ENCODE measurements around the gene SLC15A1. TPM values are rescaled to one million over a fixed set of nuclear protein-coding genes. Genes with fewer than 3 reads are reported as not detected.
A peak's percentile ranks its signal among the peaks of the same experiment; 100 is the strongest.

Gene SLC15A1
- not detected for total RNA-seq
- not detected for polyA plus RNA-seq

DNA sequence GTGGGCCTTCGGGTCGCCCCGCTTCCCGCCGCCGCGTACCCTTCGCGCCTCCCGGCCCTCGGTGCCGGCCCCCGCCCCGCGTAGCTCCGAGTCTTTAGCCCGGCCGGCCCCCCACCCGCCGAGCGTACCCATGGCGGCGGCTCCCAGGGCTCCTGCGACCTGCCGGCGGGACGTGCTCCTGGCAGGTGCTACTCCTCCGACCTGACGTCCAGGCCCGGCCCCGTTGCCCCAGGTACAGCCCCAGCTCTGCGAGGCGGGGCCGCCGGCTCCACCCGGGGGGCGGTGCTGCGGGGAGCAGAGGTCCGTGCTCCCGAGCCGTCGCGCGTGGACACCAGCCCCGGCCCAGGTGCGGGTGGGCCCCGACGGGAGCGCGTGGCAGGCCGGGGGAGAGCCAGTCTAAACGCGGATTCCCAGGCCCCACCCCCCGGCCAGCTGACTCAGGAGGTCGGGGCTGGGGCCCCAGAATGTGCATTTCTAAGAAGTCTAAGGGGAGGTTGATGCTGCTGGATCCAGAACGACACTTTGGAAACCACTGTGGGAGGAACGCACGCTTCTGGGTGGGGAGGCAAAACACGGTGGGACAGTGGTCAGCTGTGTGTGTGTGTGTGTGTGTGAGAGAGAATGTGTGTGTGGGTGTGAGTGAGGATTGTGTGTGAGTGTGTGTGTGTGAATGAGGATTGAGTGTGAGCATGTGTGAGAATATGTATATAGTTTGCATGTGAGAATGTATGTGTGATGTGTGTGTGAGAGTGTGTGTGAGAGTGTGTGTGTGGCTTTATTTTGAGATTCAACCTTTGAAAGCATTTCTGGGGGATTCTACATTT, at the start of gene SLC15A1:
TSS of gene SLC15A1 (minus strand) at position 206 of the 824 bp plus-strand sequence. CDS start at position 132, 74 bp downstream.
- DNase-seq: no peak
- peak within 1 kb of the TSS in 1 of 8 donors; percentile 60 for H3K27ac Mint-ChIP-seq
- H3K9me3 Mint-ChIP-seq: peaks cover 0 to 25% (median 23%) of the 10 kb centered on the region in 5 donors
- Histone ChIP-seq H3K27me3 (ENCODE audit: insufficient read depth, low read length, poor library complexity, severe bottlenecking) (peaks cover 21% of the 10 kb centered on the region), H3K27ac (ENCODE audit: low read depth, low read length) (no peak within 1 kb of the TSS), H3K36me3 (ENCODE audit: insufficient read depth, low read length) (no peaks in the 10 kb centered on the region), H3K9me3 (ENCODE audit: low read length) (no peaks in the 10 kb centered on the region), H3K4me1 (ENCODE audit: insufficient read depth, low read length) (no peaks in the 10 kb centered on the region), H3K4me3 (ENCODE audit: low read length) (no peak within 1 kb of the TSS)
- peaks cover 0 to 5% (median 3%) of the 10 kb centered on the region in 3 donors for H3K36me3 Mint-ChIP-seq
- H3K4me3 Mint-ChIP-seq: peak within 1 kb of the TSS in 4 of 7 donors; percentile 2 to 48 (median 10)
- H3K27me3 Mint-ChIP-seq: peaks cover 63 to 69% of the 10 kb centered on the region in 2 donors
- ChIA-PET CTCF (no interaction called here), POLR2A (no interaction called here)
- peaks cover 0 to 7% (median 3%) of the 10 kb centered on the region in 3 donors for H3K4me1 Mint-ChIP-seq

DNA sequence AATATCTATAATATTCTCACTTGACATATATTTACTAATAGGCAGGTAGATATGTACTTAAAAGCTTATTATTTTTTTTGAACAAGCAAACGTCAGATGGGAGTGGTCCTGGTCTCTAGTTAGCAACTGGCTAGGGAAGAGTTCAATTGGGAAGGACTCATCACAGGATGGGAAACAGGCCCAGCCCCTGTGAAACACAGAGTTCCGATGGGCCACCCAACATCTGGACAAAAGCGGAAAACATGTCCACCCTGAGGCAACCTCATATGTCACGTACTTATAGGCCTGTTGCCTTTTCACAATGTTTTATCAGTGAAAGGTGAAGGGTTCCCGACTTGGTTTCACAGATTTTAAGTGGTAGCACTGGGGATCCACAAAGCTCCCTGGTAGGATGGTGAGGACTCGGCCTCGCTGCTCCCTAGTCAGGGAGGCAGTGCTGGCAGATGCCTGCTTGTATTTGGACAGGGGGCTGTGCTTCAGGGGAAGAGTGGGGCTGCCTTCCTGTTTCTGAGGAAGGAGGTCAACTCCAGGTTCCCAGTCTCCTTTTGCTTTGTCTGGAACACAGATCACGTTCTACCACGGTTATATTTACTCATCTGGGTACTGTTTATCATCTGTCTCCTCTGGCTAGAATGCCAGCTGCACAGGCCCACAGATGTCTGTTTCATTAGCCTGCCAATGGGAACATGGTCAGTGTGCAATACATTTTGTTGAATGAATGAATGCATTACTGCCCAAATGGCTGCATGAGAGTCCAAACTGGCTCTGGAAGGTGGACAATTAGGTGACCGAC, 49.4 kb upstream of the SLC15A1 start:
- no peak for DNase-seq
- peaks cover 13 to 89% (median 35%) of the 10 kb centered on the region in 3 donors for H3K36me3 Mint-ChIP-seq
- Histone ChIP-seq H3K4me1 (ENCODE audit: insufficient read depth, low read length) (no peaks in the 10 kb centered on the region), H3K27ac (ENCODE audit: low read depth, low read length) (no peak overlapping the region), H3K4me3 (ENCODE audit: low read length) (no peak overlapping the region), H3K27me3 (ENCODE audit: insufficient read depth, low read length, poor library complexity, severe bottlenecking) (no peaks in the 10 kb centered on the region), H3K9me3 (ENCODE audit: low read length) (no peaks in the 10 kb centered on the region), H3K36me3 (ENCODE audit: insufficient read depth, low read length) (peaks cover 9% of the 10 kb centered on the region)
- ChIA-PET CTCF (no interaction called here), POLR2A (no interaction called here)
- H3K9me3 Mint-ChIP-seq: no peaks in the 10 kb centered on the region
- H3K4me3 Mint-ChIP-seq: no peak overlapping the region
- H3K27ac Mint-ChIP-seq: peak overlapping the region in 3 of 8 donors; percentile 25 to 91 (median 52)
- H3K27me3 Mint-ChIP-seq: no peaks in the 10 kb centered on the region
- no peaks in the 10 kb centered on the region for H3K4me1 Mint-ChIP-seq

- Mint-ChIP-seq H3K36me3 (peaks cover 25 to 91% (median 45%) of the 10 kb centered on the region in 3 donors), H3K9me3 (no peaks in the 10 kb centered on the region), H3K27me3 (no peaks in the 10 kb centered on the region), H3K27ac (no peak overlapping the region), H3K4me3 (no peak overlapping the region), H3K4me1 (no peaks in the 10 kb centered on the region)
- ChIA-PET POLR2A (no interaction called here), CTCF (no interaction called here)
- H3K9me3 ChIP-seq (ENCODE audit: low read length): no peaks in the 10 kb centered on the region
- no peak for DNase-seq
- no peak overlapping the region for H3K27ac ChIP-seq (ENCODE audit: low read depth, low read length)
- H3K36me3 ChIP-seq (ENCODE audit: insufficient read depth, low read length): peaks cover 16% of the 10 kb centered on the region
- no peaks in the 10 kb centered on the region for H3K27me3 ChIP-seq (ENCODE audit: insufficient read depth, low read length, poor library complexity, severe bottlenecking)
- H3K4me1 ChIP-seq (ENCODE audit: insufficient read depth, low read length): no peaks in the 10 kb centered on the region
- no peak overlapping the region for H3K4me3 ChIP-seq (ENCODE audit: low read length)
These were observed 47.6 kb upstream of the SLC15A1 start for GRCh38 chr13:98800078-98800477.

DNA sequence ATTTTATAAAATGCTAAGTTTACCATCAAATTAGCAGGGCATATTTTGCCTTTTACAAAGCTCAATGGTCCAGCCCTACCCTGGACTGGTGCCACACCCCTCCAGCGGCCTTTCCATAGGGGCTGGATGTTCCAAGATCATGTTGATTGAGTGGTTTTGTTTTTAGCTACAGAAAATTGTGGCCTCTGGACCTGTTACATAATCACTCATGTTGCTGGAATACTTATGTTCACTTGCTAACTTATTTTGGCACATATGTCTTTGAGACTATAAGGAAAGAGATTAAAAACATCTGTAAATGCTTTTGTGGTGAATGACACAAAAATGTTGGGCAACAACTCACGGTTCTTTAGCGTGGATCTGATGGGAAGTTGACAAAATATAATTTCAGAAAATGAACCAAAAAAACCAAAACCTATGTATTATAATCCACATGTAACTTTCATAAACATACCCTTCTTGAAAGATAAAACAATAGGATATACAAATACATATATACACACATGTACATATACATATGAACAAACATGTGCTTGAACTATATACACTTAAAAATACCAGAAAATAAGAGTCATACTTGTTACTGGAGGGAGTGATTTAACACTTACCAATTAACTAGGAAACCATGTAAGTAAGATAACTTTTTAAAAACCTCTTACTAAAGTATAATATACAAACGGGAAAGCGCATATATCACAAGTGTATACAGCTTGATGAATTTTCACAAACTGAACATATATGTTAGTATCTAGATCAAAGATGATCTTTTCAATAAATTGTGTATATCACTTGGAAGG, 46.6 kb upstream of the SLC15A1 start:
- Mint-ChIP-seq H3K27ac (no peak overlapping the region), H3K4me1 (no peaks in the 10 kb centered on the region), H3K4me3 (no peak overlapping the region), H3K36me3 (peaks cover 34 to 91% (median 52%) of the 10 kb centered on the region in 3 donors), H3K9me3 (no peaks in the 10 kb centered on the region), H3K27me3 (no peaks in the 10 kb centered on the region)
- Histone ChIP-seq H3K9me3 (ENCODE audit: low read length) (no peaks in the 10 kb centered on the region), H3K27ac (ENCODE audit: low read depth, low read length) (no peak overlapping the region), H3K4me1 (ENCODE audit: insufficient read depth, low read length) (no peaks in the 10 kb centered on the region), H3K36me3 (ENCODE audit: insufficient read depth, low read length) (peaks cover 23% of the 10 kb centered on the region), H3K4me3 (ENCODE audit: low read length) (no peak overlapping the region), H3K27me3 (ENCODE audit: insufficient read depth, low read length, poor library complexity, severe bottlenecking) (no peaks in the 10 kb centered on the region)
- POLR2A ChIA-PET: no interaction called here
- no peak for DNase-seq
- CTCF ChIA-PET: no interaction called here

- no peak for DNase-seq
- H3K27ac ChIP-seq (ENCODE audit: low read depth, low read length): no peak overlapping the region
- no peak overlapping the region for H3K4me3 ChIP-seq (ENCODE audit: low read length)
- no peaks in the 10 kb centered on the region for H3K4me1 Mint-ChIP-seq
- H3K36me3 ChIP-seq (ENCODE audit: insufficient read depth, low read length): peaks cover 23% of the 10 kb centered on the region
- H3K4me1 ChIP-seq (ENCODE audit: insufficient read depth, low read length): no peaks in the 10 kb centered on the region
- H3K27ac Mint-ChIP-seq: no peak overlapping the region
- H3K9me3 ChIP-seq (ENCODE audit: low read length): no peaks in the 10 kb centered on the region
- H3K27me3 ChIP-seq (ENCODE audit: insufficient read depth, low read length, poor library complexity, severe bottlenecking): no peaks in the 10 kb centered on the region
- CTCF ChIA-PET: no interaction called here
- POLR2A ChIA-PET: no interaction called here
- peaks cover 0 to 2% (median 0%) of the 10 kb centered on the region in 5 donors for H3K9me3 Mint-ChIP-seq
- H3K27me3 Mint-ChIP-seq: no peaks in the 10 kb centered on the region
- peaks cover 49 to 90% (median 50%) of the 10 kb centered on the region in 3 donors for H3K36me3 Mint-ChIP-seq
- H3K4me3 Mint-ChIP-seq: no peak overlapping the region
These were observed 45.0 kb upstream of the SLC15A1 start for GRCh38 chr13:98797456-98797855.

DNA sequence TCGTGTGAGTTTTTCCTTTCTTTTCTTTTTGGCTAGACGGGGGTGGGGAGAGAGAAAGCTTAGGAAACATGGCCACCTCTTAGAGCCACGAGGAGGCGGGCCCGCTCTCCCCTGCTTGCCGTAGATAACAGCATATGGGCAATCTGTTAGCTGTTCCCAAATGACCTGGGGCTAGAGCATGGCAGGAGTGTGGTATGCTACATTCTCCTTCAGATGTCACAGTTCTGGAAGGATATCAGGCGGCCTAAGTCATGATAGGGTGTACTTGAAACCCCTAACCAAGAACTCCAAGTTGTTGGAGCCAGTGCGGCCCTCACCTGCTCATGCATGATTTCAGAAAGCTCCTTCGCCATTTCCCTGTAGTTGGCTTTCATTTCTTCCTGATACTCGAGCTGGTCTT, 44.3 kb upstream of the SLC15A1 start:
- Histone ChIP-seq H3K27me3 (ENCODE audit: insufficient read depth, low read length, poor library complexity, severe bottlenecking) (no peaks in the 10 kb centered on the region), H3K9me3 (ENCODE audit: low read length) (no peaks in the 10 kb centered on the region), H3K36me3 (ENCODE audit: insufficient read depth, low read length) (peaks cover 23% of the 10 kb centered on the region), H3K4me3 (ENCODE audit: low read length) (no peak overlapping the region), H3K27ac (ENCODE audit: low read depth, low read length) (no peak overlapping the region), H3K4me1 (ENCODE audit: insufficient read depth, low read length) (no peaks in the 10 kb centered on the region)
- Mint-ChIP-seq H3K9me3 (peaks cover 0 to 3% (median 0%) of the 10 kb centered on the region in 5 donors), H3K36me3 (peaks cover 47 to 87% (median 56%) of the 10 kb centered on the region in 3 donors), H3K4me1 (no peaks in the 10 kb centered on the region), H3K27me3 (no peaks in the 10 kb centered on the region), H3K4me3 (no peak overlapping the region), H3K27ac (no peak overlapping the region)
- DNase-seq: no peak
- ChIA-PET CTCF (no interaction called here), POLR2A (no interaction called here)

DNA sequence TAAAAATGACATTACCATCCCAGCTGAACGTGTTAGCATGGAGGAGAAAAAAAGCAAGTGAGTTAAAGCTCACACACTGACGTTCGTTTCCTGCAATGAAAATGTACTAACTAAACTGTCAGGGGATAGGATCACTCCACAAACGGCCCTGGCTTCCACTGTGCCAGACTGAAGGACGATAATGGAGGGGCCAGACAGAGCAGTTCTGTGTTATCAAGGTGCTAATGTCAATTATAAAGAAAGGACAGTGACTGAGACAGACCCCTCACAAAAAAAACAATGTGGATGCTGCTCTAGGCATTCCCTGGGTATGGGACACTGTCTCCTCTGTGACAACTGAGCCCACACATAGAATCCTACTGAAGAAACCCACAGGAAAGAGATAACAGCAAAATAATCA, 43.7 kb upstream of the SLC15A1 start:
- Mint-ChIP-seq H3K4me1 (no peaks in the 10 kb centered on the region), H3K36me3 (peaks cover 49 to 85% (median 58%) of the 10 kb centered on the region in 3 donors), H3K9me3 (peaks cover 0 to 4% (median 0%) of the 10 kb centered on the region in 5 donors), H3K27ac (no peak overlapping the region), H3K27me3 (no peaks in the 10 kb centered on the region), H3K4me3 (no peak overlapping the region)
- no peak overlapping the region for H3K4me3 ChIP-seq (ENCODE audit: low read length)
- H3K36me3 ChIP-seq (ENCODE audit: insufficient read depth, low read length): peaks cover 23% of the 10 kb centered on the region
- no peak for DNase-seq
- H3K27me3 ChIP-seq (ENCODE audit: insufficient read depth, low read length, poor library complexity, severe bottlenecking): no peaks in the 10 kb centered on the region
- no peaks in the 10 kb centered on the region for H3K4me1 ChIP-seq (ENCODE audit: insufficient read depth, low read length)
- ChIA-PET CTCF (no interaction called here), POLR2A (no interaction called here)
- no peak overlapping the region for H3K27ac ChIP-seq (ENCODE audit: low read depth, low read length)
- no peaks in the 10 kb centered on the region for H3K9me3 ChIP-seq (ENCODE audit: low read length)

Data from CD8-positive, alpha-beta memory T cell (primary cell).